NCI-H2029 treated with DMSO at 0.1 percent for 48 hours (cell line): Measurements from ENCODE around the gene SLC41A1.
A peak's percentile ranks its signal among the peaks of the same experiment; 100 is the strongest.

Source experiments
- DNase-seq: peaks from one replicate; lab custom pipeline; 2025; lab: John Stamatoyannopoulos, UW

SLC41A1 gene

DNA sequence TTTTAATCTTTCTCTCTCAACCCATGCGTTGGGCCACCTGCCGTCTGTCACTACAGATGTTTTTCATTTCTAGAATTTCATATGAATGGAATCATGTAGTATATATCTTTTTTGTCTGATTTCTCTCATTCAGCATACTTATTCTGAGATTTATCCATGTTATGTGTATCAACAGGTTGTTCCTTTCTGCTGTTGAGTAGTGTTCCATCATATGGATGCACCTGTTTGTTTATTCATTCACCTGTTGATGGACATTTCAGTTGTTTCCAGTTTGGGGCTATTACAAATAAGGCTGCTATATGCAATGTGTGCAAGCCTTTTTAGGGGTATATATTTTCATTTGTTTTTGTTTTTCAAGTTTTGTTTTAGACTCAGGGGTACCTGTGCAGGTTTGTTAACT is 9.4 kb upstream of the SLC41A1 start:
- DNase-seq, result no peak

GRCh38 chr1:205817988-205818387 is 5.0 kb upstream of the SLC41A1 start:
- DNase-seq, result no peak

DNA sequence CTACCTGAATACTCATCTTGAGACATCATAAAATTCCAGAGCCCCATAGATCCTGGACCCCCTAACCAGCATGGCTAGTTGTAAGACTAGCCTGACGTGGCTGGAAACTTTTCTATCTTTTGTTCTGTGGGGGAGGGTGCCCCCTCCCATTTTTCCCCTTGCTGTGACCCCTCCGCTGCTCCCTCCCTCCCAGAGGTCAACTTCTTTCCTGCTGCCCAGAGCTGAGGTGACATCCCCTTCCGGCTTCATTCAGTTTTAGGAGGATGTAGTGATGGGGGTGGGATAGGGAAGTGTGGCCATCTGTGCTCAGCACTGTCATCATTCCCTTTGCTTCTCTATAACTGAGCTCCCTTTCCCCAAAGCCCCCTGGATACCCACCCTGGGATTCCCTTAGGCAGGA is 4.4 kb upstream of the SLC41A1 start:
- DNase-seq, result no peak

GRCh38 chr1:205813755-205814058 is 709 bp upstream of the SLC41A1 start:
- no peak for DNase-seq

- no peak for DNase-seq
These were observed 624 bp downstream of the SLC41A1 start for GRCh38 chr1:205812271-205812877.

DNA sequence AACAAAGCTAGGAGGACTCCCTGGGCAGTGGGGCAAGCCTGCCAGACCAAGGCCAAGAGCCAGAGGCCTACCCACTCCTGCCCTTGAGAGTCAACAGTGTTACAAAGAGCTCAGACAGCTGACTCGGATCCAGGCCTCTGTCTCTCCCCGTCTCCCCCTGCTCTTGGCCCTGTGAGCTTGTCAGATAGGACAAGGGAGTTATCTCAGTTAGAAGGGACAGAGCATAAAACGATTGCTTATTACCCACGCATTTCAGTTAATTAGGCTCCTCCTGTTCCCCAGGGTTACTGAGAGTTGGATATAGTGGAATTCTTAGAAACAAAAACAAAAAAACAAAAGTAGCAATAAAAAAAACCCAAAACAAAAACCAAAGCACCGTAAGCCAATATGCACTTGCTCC is 1.3 kb downstream of the SLC41A1 start:
- peak; percentile 0 for DNase-seq

GRCh38 chr1:205810448-205811157 is 2.4 kb downstream of the SLC41A1 start:
- DNase-seq, result no peak

DNA sequence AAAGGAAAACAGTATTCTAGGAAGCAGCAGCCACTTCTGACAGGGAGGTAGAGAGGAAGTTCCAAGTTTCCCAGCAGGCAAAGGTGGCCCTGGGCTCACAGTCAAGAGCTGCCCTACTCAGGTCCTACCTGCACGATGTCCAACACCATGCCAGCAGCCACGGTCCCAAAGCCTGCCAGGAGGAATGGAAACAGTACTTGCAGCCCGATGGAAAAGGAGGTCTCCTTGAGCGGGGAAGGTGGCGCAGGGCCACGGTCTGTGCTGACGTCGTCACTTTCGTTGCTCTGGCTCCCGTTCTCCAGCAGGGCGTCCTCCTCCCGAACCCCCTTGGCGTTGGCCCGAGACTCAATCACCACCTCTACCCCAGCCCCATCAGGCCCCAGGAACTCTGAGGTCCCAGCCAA is 3.1 kb downstream of the SLC41A1 start:
- DNase-seq, result no peak

DNA sequence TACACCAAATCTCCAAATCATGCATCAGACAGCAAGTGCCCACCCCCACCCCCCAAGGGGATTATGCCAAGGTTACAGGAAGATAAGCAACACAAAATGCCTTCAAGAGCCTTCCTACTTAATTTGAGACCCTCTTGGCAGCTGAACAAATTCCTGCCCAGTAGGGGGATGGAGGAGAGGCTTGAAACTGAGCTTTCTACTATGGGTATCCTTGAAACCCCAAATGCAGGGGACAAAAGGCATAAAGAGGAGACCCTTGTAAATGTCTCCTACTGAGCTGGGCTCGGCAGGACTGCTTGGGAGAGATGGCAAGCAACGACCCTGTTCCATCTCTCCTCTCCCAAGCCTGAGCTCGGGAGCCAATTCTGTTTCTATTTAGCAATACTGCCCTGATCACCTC is 3.5 kb downstream of the SLC41A1 start:
- DNase-seq, result no peak

DNA sequence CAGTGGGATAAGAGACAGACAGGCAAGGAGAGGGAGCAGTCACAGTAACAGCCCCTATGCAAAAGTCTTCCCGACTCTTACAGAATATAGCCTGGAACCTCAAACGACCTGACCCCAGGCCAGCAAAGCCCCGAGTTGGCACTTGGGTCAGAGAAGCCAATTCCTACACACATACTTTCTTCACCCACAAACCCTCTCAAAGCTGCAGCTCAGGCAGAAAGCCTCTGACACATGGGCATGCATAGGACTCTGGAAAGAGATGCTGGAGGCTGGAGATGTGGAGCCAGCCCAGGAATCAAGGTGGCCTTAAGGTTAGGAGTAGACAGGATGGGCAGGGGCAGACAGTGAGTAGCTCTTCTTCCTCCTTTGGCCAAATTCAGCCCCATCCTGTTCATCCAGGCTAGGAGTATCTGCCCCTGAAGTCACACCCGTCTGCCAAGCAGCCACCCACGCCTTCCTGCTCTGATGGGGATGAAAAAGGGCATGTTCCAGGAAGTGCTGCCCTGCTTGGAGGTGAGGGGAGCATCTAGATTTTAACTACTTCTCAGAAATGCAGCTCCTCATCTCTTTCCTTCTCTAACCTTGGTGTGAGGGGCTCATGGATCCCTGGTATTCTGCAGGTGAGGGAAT is 7.8 kb downstream of the SLC41A1 start:
- DNase-seq, result no peak

DNA sequence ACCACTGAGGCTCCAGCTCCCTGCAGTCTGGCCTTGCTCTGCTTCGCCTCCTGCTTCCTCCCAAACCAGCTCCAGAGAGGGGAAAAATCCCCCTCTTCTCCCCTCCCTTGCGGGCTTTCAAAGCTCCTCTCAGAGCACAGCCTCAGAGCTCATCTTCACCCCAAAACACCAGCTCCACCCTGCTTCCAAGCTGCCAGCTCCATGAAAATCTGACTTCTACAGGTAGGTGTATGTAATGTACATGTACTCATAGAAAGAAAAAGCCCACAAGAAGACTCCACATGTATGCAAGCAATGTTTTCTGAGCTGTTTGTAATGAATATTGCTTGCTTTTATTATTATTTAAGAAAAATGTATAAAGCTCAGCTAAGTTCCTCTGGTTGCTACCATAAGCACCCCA is 8.4 kb downstream of the SLC41A1 start:
- no peak for DNase-seq

DNA sequence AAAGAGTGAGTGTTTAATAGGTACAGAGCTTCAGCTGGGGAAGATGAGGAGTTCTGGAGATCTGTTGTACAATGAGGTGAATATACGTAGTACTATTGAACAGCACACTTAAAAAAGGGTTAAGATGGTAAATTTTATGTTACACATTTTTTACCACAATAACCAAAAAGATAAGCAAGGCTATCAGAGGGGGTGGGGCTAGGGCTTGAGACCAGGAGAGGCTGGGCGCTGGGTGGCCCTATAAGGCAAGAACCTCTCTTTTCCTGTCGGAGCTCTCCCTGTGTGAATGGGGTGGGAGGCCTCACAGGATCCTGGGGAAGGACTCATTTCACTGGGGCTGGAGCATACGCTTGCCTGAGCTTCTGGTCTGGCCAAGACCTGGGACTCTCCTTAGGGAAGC is 9.0 kb downstream of the SLC41A1 start:
- no peak for DNase-seq

DNA sequence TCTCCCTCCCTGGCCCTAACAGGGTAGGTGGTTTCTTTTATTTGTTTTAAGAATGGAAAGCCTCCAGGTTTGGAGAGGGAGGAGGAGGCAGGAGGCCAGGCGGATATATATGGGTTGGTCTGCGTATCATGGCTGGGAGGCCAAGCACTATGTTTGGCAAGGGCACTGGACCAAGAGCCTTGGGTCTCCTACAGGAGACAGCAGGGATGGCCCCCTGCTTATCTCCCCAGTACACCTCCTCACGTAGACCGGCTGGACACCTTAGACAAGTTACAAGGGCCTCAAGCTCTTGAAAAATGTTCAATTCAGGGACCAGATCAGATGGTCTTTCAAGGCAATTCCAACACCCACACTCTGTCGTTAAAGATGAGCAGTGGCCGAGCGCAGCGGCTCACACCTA is 10.9 kb downstream of the SLC41A1 start:
- DNase-seq, result peak; percentile 13

DNA sequence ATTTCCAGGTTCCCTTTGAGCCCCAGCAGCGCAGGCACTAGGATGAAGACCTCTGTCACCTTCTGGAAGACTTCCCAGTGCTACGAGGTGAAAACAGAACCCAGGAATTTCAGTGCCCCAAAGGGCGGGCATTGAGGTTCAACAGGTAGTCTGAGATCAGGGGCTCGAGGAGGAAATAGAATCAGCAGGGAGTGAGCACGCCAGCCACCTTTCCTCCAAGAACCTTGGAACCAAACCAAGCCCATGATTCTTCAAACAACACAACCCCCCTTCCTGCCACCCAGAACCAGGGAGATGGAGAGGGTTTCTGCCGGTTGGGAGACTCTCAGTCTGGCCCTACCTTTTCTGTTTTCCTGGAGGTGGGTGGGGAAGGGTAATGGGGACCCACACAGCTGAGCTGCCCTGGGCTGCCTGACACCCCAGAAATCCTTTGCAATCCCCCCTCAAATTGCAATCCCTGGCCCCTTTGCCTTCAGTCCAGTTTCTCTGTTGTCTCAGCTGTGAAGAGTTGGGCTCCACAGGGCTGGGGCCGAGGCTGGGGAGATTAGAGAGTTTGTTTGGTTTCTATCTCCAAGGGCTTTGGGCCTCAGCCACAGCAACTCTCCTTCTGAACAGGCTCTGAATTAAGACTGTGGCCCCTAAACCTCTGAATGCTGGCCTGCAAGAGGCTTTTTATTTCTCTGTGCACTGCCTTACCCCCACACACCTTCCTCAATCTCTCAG is 11.9 kb downstream of the SLC41A1 start:
- DNase-seq, result peak; percentile 53

- DNase-seq, result no peak
These were observed 12.6 kb downstream of the SLC41A1 start for GRCh38 chr1:205800427-205800826.

DNA sequence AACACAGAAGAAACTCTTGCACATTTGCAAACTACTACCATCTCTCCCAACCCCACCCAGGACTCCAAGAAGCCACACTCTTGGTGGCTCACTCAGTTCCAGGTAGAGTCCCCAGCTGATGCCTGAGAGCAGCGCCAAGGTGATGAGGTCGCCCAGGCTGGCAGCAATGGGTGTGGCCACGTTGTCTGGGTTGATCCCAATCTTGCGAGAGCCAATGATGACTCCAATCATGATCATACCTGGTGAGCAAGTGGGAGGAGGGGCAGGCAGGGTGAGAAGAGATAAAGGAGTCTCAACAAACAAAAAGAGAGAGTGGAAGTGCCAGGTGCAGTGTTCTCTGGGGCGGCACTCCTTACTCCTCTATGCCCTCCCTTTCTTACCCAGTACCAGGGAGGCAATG is 14.4 kb downstream of the SLC41A1 start:
- no peak for DNase-seq

GRCh38 chr1:205797168-205797567 is 15.8 kb downstream of the SLC41A1 start:
- no peak for DNase-seq

DNA sequence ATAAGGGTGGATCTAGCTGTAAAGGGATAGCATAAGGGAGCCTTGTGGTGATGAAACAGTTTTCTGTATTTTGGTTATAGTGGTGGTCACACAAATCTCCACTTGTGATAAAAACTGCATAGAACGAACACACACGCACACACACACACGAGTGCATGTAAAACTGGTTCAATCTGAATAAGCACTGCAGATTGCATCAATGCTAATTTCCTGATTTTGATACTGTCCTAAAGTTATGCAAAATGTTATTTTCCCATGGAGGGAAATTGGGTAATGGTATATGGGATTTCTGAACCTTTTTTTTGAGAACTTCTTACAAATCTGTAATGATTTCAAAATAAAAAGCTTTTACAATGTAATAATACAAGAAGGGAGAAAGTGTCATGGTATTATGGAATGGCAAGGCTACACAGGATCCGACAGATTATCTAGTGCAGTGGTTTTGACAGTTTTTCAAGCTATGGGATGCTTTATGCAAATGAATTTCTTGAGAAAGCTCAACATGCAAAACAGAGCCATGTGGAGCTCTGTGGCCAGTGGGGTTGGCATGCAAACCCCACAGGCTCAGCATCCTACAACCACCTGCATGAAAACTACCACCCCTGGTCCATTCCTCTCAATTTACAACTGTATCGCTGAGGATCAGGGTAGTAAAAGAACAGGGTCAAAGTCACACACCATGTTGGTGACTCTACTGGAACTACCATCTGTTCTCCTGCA is 18.8 kb downstream of the SLC41A1 start:
- no peak for DNase-seq

DNA sequence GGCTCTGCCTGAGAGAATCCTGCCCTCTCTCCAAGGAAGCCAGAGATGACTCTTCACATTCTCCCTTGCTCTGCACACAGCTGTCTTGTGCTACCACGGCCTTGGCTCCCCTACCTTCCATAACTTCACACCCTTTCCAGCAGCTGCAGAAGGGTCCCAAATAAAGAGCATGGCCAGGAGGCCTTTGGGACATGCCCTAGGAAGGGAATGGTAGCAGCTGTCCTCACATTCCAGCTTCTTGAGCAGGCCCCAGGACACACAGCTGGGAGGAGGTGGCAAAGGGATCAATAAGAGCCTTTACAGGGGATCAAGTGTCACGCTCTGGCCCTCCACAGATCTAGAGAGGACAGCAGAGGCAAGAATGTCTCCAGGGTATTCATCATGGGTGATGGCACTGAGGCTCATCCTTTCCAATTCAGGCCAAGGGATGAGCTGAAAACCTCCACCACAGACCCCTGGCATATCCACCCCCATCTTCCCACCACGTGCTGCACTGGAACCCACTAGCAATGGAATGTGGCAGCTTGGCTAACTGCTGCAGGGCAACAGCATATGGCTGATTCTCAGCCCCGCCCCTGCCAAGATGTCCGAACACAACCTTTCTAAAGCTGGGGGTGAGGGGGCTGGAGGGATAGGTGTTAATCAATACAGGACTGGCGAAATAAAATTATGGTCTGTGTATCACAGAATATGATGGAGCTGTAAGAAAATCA is 19.9 kb downstream of the SLC41A1 start:
- no peak for DNase-seq

DNA sequence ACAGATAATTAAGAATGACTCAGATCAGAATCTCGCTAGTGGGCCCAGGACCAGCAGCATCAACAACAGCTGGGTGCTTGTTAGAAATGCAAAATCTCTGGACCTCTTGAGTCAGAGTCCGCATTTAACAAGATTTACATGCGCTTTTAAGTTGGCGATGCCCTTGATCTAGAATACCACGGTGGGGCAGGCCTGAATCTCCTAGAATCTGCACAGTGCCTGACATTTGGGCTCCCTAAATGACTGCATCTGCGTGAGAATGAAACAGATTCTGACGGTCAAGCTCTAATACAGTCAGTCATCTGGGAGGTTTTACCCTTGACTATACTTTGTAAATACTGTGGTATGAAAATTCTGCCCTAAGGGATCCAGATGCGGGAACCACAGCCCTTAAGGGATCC is 20.5 kb downstream of the SLC41A1 start:
- no peak for DNase-seq

GRCh38 chr1:205791568-205792180 is 21.3 kb downstream of the SLC41A1 start:
- peak; percentile 26 for DNase-seq
